ENCODE data around the gene CAMTA1. TPM values are rescaled to one million over a fixed set of nuclear protein-coding genes. Genes with fewer than 3 reads are reported as not detected.

Gene CAMTA1
- total RNA-seq, 1 experiment from 2014 or later: 50.3 TPM

DNA sequence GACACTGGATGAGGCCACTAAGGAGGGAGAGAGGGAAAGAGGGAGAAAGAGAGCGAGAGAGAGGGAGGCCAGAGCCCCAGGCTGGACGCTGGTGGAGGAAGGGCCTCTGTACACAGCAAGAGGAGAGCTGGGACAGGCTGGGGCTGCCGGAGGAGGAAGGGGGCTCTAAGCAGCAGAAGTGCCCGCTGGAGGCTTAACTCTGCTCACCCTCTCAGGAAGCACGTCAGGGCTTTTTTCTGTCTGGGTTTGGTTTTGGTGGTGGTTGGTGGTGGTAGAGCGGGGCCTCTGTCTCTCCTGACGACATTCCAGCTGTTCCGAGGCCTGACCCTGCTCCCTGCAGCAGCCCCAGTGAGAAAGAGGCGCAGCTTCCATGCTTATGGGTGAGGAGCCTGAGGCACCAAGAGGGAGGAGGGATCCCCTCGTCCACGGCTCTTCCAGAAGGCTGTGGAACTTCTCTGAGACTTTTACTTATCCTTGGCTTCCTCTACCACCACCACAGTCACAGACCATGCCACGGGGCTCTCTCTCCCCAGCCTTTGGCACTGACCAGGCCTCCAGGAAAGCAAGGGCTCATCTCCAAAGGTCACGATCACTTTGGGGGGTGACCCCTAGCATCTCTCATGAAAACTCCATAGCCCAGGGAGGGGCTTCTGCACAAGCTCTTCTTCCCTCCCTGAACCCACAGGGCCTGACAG is 849.4 kb downstream of the CAMTA1 start:
- H3K4me1 Mint-ChIP-seq (ENCODE audit: low read depth, unreplicated experiment): no peaks in the 10 kb centered on the region
- TF ChIP-seq, protein P1, sequence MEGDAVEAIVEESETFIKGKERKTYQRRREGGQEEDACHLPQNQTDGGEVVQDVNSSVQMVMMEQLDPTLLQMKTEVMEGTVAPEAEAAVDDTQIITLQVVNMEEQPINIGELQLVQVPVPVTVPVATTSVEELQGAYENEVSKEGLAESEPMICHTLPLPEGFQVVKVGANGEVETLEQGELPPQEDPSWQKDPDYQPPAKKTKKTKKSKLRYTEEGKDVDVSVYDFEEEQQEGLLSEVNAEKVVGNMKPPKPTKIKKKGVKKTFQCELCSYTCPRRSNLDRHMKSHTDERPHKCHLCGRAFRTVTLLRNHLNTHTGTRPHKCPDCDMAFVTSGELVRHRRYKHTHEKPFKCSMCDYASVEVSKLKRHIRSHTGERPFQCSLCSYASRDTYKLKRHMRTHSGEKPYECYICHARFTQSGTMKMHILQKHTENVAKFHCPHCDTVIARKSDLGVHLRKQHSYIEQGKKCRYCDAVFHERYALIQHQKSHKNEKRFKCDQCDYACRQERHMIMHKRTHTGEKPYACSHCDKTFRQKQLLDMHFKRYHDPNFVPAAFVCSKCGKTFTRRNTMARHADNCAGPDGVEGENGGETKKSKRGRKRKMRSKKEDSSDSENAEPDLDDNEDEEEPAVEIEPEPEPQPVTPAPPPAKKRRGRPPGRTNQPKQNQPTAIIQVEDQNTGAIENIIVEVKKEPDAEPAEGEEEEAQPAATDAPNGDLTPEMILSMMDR (IDR thresholded peaks at IDR 0.05; ENCODE audit: unreplicated experiment): no peak
- H3K9me3 Mint-ChIP-seq (ENCODE audit: low read depth, unreplicated experiment): no peaks in the 10 kb centered on the region
- H3K4me3 Mint-ChIP-seq (ENCODE audit: low read depth, unreplicated experiment): no peak overlapping the region
- H3K36me3 Mint-ChIP-seq (ENCODE audit: insufficient read depth, unreplicated experiment): no peaks in the 10 kb centered on the region
- no TSS peak for BruUV-seq (replicated peaks)
- H3K27ac Mint-ChIP-seq (ENCODE audit: unreplicated experiment): no peak overlapping the region
- DNase-seq: no peak
- peaks cover 72% of the 10 kb centered on the region for H3K27me3 Mint-ChIP-seq (ENCODE audit: unreplicated experiment)
- CTCF ChIA-PET: no interaction called here
- intact Hi-C loops (cut with micrococcal nuclease; ENCODE audit: unreplicated experiment): no loop called here

DNA sequence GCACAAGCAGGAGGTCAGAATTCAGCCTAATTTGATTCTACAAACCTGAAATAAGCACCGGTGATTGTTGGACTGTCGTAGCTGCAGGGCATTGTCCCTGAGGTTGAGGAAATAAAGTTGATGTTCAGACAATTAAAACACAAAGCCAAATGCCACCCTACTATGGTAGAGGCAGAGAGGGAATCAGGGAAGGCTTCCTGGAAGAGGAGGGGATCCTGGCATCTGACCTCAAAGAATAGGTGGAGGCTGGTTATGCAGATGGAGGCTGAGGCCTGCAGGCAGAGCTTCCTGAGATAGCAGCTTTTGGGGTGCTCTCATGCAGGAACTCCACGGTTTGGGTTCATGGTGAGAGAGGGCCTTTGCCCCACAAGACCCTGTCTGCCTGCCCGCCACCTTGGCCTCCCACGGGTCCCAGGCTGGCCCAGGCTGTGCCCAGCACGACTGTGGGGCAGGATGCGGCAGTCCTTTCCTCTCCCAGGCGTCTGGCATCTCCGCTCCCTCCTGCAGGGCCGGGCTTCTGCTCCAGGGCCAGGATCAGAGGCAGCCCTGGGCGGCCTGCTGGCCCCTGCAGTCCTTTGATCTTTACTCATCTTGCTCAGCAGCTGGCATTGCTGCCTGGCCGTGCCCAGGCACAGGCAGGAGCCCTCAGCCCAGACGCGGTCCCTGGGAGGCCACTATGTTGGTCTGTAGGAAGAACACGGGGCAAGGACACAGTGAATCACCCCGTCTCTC is 851.7 kb downstream of the CAMTA1 start:
- TF ChIP-seq, protein P1 (IDR thresholded peaks at IDR 0.05; ENCODE audit: unreplicated experiment): no peak
- no TSS peak for BruUV-seq (replicated peaks)
- H3K9me3 Mint-ChIP-seq (ENCODE audit: low read depth, unreplicated experiment): no peaks in the 10 kb centered on the region
- CTCF ChIA-PET: interaction anchor here (0.6 kb wide), 1 partner anchor 10 kb away, joined by 3 read pairs; no protein-coding TSS in a partner anchor
- H3K36me3 Mint-ChIP-seq (ENCODE audit: insufficient read depth, unreplicated experiment): no peaks in the 10 kb centered on the region
- H3K27me3 Mint-ChIP-seq (ENCODE audit: unreplicated experiment): peaks cover 68% of the 10 kb centered on the region
- intact Hi-C loops (cut with micrococcal nuclease; ENCODE audit: unreplicated experiment): no loop called here
- no peak for DNase-seq
- no peak overlapping the region for H3K27ac Mint-ChIP-seq (ENCODE audit: unreplicated experiment)
- H3K4me3 Mint-ChIP-seq (ENCODE audit: low read depth, unreplicated experiment): no peak overlapping the region
- H3K4me1 Mint-ChIP-seq (ENCODE audit: low read depth, unreplicated experiment): no peaks in the 10 kb centered on the region

DNA sequence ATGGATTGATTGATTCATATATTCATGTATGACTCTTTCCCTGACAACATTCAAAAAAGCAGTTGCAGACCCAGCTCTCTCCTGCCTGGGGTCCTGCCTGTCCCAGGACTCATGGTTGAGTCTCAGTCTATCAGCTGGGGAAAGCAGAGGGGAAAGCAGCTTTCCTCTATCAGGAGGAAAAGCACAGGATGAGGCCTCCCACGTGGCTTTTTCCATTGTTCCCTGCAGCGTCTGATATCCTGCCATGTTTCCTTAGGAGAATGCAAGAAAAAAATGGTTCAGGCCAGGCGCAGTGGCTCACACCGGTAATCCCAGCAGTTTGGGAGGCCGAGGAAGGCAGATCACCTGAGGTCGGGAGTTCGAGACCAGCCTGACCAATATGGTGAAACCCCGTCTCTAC is 852.8 kb downstream of the CAMTA1 start:
- Mint-ChIP-seq H3K27ac (ENCODE audit: unreplicated experiment) (no peak overlapping the region), H3K4me1 (ENCODE audit: low read depth, unreplicated experiment) (no peaks in the 10 kb centered on the region), H3K36me3 (ENCODE audit: insufficient read depth, unreplicated experiment) (no peaks in the 10 kb centered on the region), H3K27me3 (ENCODE audit: unreplicated experiment) (peaks cover 56% of the 10 kb centered on the region), H3K4me3 (ENCODE audit: low read depth, unreplicated experiment) (no peak overlapping the region), H3K9me3 (ENCODE audit: low read depth, unreplicated experiment) (no peaks in the 10 kb centered on the region)
- no TSS peak for BruUV-seq (replicated peaks)
- no peak for DNase-seq
- CTCF ChIA-PET: interaction anchor here (0.6 kb wide), 1 partner anchor 325 kb away, joined by 7 read pairs; no protein-coding TSS in a partner anchor
- intact Hi-C loops (cut with micrococcal nuclease; ENCODE audit: unreplicated experiment): no loop called here
- TF ChIP-seq, protein P1 (IDR thresholded peaks at IDR 0.05; ENCODE audit: unreplicated experiment): no peak

DNA sequence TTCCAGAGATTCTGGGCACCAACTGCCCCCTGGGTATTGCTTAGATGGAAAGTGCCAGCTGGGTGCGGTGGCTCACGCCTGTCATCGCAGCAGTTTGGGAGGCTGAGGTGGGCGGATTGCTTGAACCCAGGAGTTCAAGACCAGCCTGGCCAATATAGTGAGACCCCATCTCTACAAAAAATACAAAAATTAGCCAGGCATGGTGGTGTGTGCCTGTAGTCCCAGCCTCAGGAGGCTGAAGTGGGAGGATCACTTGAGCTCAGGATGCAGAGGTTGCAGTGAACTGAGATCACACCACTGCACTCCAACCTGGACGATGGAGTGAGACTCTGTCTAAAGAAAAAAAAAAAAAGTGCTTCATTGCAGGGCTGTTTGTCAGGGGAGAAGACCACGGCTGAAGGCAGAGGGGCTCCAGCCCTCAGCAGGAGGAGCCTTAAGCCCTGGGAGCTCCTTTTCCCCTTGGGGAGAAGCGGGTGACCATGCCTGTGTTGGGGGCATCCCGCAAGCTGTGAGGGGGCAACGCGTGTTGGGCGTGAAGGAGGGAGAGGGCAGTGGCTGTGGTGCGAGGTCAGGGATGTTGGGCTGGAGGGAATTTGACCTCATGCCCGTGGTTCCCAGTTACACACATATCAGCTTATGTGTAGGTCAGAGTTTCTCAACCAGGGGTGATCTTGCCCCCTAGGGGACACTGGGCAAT is 854.3 kb downstream of the CAMTA1 start:
- no peak for DNase-seq
- no peak overlapping the region for H3K4me3 Mint-ChIP-seq (ENCODE audit: low read depth, unreplicated experiment)
- no peaks in the 10 kb centered on the region for H3K9me3 Mint-ChIP-seq (ENCODE audit: low read depth, unreplicated experiment)
- H3K4me1 Mint-ChIP-seq (ENCODE audit: low read depth, unreplicated experiment): no peaks in the 10 kb centered on the region
- TF ChIP-seq, protein P1 (IDR thresholded peaks at IDR 0.05; ENCODE audit: unreplicated experiment): no peak
- H3K27ac Mint-ChIP-seq (ENCODE audit: unreplicated experiment): no peak overlapping the region
- H3K27me3 Mint-ChIP-seq (ENCODE audit: unreplicated experiment): peaks cover 41% of the 10 kb centered on the region
- no TSS peak for BruUV-seq (replicated peaks)
- no peaks in the 10 kb centered on the region for H3K36me3 Mint-ChIP-seq (ENCODE audit: insufficient read depth, unreplicated experiment)
- intact Hi-C loops (cut with micrococcal nuclease; ENCODE audit: unreplicated experiment): no loop called here
- CTCF ChIA-PET: no interaction called here
